Liver (tissue), 3 donors: ENCODE data around the gene XCL1.

Experiments
- RAD21 ChIP-seq, 2 donors: IDR thresholded peaks; 2 replicates each; pipeline ENCODE4 v1.6.1; 2016; ENCODE audit warnings: antibody characterized with exemption in 2 of 2, mild to moderate bottlenecking in 2 of 2
- RXRA ChIP-seq, 2 donors: IDR thresholded peaks; 2 replicates each; pipeline ENCODE4 v1.6.1; 2017 to 2018; ENCODE audit warnings: antibody characterized with exemption in 2 of 2, mild to moderate bottlenecking in 1 of 2
- TAF1 ChIP-seq: conservative IDR thresholded peaks from 2 replicates; pipeline ENCODE4 v1.6.1; 2016; ENCODE audit warnings: antibody characterized with exemption, mild to moderate bottlenecking
- TF ChIP-seq, protein P1 (sequence below): fragments of 150-350 bp; IDR thresholded peaks from 2 replicates; pipeline ENCODE4 v1.5.1; 2017; ENCODE audit warnings: improper control_type of control experiment, low read depth, low read length; ENCODE audit not compliant: missing input control
- TF ChIP-seq, protein P2 (sequence below): IDR thresholded peaks from 2 replicates; pipeline ENCODE4 v1.6.1; 2016; ENCODE audit warnings: antibody characterized with exemption, mild to moderate bottlenecking
- TF ChIP-seq, protein P3 (sequence below): IDR thresholded peaks from 2 replicates; pipeline ENCODE4 v1.6.1; 2016; ENCODE audit warnings: antibody characterized with exemption
- donor health status: healthy.
- donor health status: healthy.

DNA sequence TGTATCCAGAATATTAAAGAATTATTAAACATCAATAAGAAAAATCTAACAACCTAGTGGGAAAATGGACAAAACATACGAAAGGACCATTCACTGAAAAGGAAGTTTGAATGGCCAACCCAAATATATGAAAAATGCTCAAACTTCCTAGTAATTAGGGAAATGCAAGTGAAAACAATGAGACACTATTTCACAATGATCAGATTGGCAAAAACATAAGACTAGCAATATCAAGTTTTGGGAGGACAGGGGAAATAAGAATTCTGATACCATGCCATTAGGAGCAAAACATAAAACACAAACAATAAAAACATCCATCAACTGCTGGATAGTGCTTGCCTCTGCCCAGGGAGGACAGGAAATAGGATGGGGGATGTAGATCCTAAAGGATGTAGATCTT, 46.9 kb upstream of the XCL1 start:
- no peak for TF ChIP-seq RAD21 (IDR thresholded peaks at IDR 0.05)
- TF ChIP-seq, protein P1, sequence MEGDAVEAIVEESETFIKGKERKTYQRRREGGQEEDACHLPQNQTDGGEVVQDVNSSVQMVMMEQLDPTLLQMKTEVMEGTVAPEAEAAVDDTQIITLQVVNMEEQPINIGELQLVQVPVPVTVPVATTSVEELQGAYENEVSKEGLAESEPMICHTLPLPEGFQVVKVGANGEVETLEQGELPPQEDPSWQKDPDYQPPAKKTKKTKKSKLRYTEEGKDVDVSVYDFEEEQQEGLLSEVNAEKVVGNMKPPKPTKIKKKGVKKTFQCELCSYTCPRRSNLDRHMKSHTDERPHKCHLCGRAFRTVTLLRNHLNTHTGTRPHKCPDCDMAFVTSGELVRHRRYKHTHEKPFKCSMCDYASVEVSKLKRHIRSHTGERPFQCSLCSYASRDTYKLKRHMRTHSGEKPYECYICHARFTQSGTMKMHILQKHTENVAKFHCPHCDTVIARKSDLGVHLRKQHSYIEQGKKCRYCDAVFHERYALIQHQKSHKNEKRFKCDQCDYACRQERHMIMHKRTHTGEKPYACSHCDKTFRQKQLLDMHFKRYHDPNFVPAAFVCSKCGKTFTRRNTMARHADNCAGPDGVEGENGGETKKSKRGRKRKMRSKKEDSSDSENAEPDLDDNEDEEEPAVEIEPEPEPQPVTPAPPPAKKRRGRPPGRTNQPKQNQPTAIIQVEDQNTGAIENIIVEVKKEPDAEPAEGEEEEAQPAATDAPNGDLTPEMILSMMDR = no peak
- no peak for TF ChIP-seq TAF1
- no peak for TF ChIP-seq RXRA (IDR thresholded peaks at IDR 0.05)
- TF ChIP-seq, protein P2, sequence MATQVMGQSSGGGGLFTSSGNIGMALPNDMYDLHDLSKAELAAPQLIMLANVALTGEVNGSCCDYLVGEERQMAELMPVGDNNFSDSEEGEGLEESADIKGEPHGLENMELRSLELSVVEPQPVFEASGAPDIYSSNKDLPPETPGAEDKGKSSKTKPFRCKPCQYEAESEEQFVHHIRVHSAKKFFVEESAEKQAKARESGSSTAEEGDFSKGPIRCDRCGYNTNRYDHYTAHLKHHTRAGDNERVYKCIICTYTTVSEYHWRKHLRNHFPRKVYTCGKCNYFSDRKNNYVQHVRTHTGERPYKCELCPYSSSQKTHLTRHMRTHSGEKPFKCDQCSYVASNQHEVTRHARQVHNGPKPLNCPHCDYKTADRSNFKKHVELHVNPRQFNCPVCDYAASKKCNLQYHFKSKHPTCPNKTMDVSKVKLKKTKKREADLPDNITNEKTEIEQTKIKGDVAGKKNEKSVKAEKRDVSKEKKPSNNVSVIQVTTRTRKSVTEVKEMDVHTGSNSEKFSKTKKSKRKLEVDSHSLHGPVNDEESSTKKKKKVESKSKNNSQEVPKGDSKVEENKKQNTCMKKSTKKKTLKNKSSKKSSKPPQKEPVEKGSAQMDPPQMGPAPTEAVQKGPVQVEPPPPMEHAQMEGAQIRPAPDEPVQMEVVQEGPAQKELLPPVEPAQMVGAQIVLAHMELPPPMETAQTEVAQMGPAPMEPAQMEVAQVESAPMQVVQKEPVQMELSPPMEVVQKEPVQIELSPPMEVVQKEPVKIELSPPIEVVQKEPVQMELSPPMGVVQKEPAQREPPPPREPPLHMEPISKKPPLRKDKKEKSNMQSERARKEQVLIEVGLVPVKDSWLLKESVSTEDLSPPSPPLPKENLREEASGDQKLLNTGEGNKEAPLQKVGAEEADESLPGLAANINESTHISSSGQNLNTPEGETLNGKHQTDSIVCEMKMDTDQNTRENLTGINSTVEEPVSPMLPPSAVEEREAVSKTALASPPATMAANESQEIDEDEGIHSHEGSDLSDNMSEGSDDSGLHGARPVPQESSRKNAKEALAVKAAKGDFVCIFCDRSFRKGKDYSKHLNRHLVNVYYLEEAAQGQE = no peak
- TF ChIP-seq, protein P3, sequence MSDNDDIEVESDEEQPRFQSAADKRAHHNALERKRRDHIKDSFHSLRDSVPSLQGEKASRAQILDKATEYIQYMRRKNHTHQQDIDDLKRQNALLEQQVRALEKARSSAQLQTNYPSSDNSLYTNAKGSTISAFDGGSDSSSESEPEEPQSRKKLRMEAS = no peak
